DMS114 treated with DMSO at 0.1 percent for 48 hours (cell line): Measurements from ENCODE around the gene YDJC.
"Not testable (repeated sequence)": the region's sequence is repeated elsewhere in the genome, so short reads cannot be mapped to it uniquely, and the experiment has no call there.

Experiments used
- DNase-seq: peaks from one replicate; lab custom pipeline; 2025; ENCODE audit not compliant: unreplicated experiment; lab: John Stamatoyannopoulos, UW

YDJC gene

DNA sequence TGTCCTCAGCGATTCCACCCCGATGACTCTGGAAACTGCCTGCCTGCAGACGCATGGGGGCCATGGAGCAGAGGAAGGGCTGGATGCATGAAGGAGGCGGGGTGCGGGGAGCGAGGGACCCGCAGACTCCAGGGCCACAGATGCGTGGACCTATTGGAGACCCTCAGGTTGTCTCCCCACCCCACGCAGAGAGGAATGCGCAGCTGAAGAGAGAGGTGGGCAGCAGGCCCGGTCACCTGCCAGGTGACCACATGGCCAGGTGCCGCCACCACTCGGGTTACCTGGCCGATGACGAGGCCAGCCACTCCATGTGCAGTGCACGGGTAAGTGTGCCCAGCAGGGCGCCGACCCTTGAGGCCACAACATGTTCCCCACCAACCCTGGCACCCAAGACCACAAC lies 3.1 kb upstream of the YDJC start:
- DNase-seq = no peak

DNA sequence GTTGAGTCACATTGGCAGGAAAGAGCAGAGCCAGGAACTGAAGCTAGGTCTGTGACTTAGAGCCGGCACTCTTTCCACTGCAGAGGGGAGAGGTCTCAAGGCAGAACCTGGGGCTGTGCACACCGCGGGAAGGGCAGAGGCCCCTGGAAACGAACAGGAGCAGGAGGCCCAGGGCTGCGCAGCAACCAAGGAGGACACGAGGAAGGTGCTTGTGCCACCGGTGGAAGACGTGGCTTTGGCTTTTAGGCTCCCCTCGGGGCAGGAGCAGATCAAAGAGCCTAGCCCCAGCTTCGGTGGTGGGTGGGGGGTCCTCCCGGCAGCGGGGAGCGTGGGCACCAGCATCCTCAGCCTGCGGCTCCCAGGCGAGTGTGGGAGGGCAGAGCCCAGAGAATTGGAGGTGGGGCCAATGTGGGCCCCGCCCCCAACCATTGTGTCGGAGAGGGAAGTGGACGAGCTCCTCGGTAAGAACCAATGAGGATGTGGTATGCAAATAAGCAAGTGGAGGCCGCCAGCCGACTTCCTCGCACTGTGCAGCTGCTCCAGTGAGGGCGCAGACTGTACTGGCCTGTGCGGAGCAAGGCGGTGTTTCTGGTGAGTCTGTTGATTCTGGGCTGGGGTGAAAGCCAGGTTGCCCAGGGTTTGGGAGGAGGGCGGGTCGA lies 2.5 kb upstream of the YDJC start, which contains the start of gene CCDC116:
CCDC116 (plus strand) TSS at position 524 of the 659 bp plus-strand sequence. CDS start 422 bp downstream, outside the sequence.
- no peak for DNase-seq

DNA sequence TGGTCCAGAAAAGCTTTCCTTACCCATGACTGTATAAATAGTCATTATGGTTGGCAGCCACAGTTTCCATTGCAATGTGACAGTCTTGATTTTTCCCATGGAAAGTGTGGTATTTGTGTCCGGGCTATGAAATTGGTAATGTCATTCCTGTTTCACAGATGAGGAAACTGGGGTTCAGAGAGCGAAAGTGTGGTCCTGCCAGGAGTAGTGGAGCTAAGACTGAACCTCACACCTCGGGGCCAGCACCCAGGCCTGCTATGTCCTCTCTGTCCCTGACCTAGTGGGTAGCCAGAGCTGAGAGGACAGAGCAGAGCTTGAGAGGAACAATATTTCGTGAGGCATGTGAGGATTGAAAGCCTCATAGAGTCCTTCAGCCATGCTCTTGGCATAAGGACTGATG lies 1.2 kb upstream of the YDJC start:
- DNase-seq = no peak

DNA sequence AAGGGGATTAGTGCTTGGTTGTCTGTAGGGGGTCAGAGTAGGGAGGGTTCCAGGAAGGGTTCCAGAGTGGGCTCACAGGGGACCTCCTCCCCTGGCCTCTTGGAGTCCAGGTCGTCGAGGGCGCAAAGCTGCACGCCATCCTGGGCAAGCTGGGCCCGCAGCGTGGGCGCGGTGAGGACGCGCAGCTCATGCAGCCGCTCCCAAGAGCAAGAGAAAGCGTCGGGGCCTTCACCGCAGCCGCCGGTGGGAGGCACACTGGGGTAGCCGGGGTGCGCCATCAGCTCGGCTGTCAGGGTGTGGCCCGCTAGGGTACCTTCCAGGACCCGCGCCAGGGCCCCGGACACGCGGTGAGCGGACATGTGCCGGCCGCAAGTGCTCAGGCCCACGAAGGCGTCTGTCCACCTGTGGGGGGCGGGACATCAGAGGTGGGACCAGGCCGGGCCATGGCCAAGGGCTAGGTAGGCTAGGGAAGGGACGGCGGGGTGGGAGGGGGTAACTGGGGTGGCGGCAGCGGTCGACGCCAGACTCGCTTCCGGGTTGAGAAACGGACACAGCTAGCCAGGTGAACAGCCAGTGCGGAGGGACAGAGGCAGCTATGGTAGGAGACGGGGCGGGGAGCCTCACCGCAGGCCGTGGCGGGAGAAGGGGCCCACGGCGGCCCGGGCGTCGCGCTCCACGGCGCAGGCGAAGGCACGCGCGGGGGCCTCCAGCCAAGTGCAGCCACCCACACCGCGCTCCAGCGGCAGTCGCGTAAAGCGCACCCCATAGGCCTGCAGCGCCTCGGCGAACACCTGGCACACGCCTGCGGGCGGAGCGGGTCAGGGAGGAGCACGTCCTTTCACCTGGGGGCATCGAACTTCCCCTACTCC lies 1.2 kb downstream of the YDJC start:
- DNase-seq = no peak

DNA sequence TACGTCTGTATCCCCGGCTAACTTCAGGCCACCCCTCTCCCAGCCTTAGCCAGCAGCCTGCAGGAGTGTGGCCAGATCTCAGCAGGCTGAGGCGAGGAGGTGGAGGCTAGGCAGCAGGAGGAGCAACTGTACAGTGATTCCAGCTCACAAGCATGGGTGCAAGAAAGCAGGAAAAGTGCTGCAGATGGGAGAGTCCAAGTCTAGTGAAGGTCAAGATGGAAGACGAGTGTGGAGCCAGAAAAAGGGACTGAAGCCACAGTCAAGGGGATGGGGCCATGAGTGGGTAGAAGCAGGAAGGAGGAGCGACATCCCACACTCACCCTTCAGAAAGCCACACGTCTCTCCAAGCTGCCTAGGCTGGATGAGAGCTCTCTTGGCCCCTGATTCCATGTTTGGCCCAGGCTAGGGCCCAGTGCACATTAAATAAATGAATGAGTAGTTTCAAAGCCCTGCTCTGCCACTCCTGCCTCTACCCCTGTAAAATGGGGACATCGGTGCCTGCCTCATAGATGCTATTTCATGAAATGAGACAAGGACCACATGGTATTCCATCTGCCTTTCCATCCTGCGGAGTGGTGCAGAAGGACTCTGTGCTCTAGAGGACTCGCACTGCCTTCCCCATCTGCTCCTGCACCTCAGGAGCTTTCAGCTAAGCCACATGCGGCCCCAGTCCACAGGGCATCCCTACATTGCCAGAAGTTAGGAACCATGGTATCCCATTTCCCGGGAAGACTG lies 2.9 kb downstream of the YDJC start:
- DNase-seq = no peak

DNA sequence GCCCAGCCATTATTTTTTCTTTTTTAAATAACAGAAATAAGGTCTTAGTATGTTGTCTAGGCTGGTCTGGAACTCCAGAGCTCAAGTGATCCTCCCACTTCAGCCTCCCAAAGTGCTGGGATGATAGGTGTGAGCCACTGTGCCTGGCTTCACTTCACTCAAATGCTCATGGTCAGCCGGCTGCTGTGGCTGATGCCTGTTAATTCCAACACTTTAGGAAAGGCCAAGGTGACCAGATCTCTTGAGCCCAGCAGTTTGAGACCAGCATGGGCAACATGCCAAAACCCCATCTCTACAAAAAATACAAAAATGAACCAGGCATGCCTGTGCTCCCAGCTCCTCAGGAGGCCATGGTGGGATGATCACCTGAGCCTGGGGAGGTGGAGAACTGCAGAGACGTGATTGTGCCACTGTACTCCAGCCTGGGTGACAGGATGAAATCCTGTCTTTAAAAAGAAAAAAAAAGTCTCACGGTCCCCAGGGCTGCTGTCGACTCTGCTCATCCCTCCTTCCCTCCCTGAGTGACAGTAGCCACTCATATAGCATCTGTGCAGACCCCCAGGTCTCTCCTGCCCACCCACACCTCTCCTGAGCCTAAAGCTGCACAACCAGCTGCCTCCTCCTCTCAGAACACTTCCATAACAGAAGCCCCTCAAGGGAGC lies 3.6 kb downstream of the YDJC start:
- no peak for DNase-seq

DNA sequence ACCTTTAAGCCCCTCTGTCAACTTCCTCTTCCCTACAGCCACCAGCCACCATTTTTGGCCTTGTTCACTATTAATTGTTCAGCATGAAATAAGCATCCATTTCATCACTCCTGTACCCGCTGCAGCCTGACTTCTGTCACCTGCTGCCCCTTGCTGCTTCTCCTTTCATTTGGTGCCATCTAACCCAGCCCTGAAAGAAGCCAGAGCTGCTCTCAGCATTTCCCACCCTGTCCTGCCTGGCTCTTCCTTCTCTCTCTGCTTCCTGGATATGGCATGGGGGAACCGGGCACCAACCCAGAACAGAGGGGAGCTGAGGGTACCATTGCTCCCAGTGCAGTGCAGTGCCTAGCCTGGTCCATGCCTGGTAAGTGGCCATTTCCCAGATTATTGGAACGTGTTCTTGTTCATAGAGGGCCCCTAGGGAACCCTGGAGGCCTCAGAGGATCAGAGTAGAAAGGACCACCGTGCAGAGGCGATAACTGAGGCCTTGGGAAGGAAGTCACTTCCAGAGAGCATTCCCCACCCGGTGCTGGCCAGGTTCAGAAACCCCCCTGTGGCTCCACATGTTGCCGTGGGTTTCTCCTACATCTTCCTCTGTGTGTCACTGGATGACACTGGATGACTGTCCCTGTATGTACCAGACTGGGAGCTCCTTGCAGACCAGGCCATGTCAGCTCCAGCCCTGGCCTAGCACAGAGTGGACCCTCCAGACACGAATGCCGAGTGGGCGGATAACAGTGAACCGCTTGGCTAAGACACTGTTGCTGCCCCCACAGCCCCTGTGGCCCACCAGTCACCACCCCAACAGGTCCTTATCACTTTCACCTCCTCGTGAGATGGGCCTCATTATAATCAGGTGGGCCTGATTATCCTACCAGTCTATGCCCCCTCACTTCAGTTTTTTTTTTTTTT lies 4.7 kb downstream of the YDJC start:
- no peak for DNase-seq

DNA sequence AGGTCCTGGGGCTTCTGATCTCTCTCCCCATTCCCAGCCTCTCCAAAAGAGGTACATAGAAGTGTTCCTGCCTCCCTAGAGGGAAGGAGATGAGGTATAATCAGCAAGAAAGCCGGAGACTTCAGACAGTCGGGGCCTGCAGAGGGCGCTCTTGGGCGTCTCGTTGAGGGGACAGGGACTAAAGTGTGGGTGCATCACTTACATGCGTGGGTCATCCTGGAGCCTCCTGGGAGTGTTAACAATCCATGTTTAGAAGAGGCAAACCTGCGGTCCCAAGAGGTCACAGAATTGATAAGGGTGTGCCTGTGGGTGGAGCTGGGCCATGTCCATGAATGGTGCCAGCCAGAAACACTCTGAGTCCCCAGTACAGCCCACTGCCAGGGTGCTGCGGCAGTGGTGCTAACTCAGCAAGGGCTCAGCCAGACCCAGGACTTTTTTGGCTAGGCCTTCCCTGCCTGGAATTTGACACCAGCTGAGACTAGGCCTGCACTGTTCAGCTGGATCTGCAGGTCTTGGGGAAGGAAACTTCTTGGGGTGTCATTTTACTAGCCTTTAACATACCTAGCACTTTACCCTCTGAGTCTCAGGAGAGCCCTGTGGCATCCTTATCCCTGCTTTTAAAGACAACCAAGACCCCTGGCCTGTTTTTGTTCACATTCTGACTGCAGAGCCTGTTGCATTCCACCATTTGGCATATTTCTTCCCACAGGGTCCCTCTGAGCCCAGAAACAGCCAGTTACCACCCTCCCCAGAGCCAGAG lies 5.5 kb downstream of the YDJC start:
- no peak for DNase-seq

DNA sequence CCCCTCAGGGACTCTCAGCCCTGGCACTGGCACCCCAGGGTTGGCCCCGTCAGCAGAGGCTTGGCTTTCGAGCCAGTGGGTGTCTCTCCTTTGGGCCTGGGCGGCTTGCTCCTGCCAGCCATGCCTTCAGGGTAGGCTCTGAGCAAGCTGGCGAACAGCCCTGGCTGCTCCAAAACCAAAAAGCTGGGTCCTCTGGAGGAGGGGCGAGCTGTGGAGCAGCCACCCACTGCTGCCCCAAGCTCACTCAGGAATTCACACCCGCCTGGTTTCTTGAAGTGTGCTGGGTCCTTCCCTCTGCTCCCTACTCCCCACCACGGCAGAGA lies 6.2 kb downstream of the YDJC start:
- DNase-seq = no peak

DNA sequence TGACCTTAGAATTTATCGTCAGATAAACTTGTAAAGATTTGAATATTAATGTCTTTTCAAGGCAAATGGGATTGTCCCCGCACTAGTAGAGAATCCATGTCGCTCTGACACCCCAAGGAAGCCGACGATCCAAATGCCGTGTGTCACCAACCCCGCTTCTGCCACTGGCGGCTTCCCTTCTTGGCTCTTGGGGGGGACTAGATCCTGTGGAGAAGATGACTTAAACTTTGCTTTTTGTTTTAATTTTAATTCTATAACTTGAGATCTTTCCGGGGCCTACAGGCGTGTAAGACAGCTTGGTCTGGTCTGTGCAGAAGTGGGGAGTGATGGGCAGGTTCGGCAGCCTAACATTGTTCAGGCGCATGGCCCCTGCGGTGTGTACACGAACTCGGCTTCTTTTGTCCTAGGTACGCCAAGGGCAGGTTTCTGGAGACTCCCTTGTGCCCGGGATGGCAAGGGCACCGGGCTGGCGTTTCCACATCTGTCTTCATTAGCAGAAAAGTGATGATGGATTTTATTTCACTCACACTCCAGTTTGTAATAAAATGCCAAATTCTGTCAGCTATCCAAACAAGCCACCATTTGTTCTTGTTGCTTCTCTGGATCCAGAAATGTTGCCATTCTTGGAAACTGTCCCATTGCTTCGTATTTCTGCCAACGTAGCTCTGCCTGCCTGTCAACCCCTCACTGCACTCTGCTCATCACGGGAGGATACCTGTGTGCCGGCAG lies 6.7 kb downstream of the YDJC start:
- DNase-seq = no peak

DNA sequence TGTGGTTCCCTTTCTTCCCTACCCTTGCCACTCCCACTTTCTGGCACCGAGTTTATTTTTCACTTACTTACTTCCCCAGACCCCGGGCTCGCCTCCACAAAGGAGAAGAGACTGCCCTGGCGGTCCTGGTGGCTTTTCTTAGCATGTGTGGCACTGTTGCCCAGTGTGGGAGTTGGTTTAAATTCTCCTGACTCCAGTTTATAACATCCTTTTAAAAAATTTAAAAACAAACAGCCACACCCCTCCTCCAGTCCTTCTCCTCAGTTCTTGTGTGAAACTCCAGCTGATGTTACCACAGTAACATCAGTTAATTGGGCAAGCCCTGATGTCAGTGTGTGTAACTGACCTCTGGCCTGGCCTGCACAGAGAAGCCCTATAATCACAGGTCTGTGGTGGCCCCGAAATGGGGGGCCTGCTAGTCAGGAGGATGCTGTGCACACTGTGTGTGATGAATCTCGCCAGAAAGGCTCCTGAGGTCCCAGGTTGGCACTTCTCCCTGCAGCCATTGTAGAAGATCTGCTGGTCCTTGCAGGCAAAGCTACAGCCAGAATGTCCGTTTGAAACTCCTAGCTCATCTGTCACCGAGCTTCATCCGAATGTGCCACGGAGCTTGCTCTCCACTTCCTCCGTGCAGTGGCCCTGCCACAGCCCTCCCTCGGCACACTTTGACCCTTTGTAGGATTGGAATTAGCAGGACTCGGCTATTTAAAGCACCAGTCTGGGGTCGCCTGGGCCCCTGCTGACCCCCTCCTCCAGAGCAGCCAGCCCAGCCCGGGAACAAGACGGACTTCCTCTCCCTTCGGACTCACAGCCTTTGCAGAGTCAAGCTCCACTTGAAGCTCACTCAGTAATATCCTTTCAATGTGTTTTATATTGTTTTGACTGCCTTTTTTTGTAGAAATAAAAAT lies 7.6 kb downstream of the YDJC start:
- no peak for DNase-seq

DNA sequence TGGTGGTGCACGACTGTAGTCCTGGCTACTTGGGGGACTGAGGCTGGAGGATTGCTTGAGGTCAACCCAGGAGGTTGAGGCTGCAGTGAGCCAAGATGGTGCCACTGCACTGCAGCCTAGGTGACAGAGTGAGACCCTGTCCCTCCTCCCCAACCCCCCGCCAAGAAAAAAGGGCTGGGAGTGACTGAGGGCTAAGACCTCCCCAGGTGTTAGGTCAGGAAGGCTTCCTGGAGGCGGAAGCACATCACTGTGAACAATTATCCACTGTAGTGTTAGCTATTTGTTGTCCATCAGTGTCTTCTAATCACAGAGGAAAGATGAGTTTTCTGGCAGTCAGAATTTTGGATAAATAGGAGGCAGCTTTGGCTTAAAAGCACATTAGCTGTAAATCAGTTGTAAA lies 8.8 kb downstream of the YDJC start:
- DNase-seq = no peak

DNA sequence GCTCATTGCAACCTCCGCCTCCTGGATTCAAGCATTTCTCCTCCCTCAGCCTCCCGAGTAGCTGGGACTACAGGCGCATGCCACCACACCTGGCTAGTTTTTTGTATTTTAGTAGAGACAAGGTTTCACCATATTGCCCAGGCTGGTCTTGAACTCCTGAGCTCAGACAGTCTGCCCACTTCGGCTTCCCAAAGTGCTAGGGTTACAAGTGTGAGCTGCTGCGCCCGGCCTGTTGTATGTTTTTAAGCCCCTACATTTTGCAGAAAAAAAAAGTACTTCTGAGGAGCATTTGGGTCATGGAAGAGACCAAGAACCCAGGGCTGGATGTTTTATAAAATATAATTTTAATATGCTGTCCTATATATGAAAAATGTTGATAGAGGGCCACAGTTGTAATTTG lies 12.5 kb downstream of the YDJC start:
- not testable (repeated sequence) for DNase-seq

DNA sequence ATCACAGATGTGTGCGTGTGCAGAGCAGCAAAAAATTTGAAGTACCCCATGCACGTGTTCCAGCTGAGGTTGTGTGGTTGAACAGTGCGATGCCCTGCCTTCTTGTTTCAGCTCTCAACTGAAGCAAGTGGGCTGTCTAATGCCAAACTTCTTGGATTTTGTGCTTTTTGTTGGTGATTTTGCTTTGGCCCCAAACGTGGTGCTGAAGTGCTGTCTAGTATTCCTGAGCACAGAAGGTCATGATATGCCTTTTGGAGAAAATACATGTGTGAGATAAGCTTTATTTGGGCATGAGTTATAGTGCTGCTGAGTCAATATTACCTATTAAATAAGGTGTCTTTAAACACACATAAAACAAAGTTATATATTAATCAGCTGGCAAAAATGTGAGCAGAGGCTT lies 14.1 kb downstream of the YDJC start:
- no peak for DNase-seq

DNA sequence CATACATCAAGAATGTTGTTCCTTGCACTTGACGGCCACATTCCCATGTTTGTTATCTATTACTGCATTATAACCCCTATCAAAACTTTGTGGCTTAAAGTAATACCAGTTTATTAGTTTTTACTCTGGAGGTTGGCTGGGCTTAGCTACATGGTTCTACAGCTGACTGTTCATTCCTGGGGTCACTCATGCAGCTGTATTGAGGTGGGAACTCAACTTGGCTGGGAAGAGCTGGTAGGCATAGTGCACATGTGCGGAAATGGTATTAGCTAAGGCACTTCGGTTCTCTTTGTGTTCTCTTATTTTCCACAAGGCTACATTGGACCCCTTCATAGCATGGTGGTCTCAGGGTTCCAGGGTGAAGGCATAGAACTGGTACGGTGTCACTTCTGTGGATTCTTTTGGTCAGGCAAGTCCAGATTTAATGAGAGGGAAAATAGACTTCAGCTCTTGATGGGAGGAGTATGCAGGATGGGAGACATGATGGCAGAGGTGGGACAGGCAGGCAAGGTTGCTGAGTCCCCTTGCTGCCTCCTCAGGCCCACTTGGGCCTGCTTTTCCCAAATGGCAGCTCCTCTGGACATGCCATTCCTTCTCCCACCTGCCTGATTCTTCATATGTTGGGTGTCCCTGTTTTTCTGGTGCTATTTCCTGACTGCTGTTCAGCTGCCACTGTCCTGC lies 16.1 kb downstream of the YDJC start:
- no peak for DNase-seq

DNA sequence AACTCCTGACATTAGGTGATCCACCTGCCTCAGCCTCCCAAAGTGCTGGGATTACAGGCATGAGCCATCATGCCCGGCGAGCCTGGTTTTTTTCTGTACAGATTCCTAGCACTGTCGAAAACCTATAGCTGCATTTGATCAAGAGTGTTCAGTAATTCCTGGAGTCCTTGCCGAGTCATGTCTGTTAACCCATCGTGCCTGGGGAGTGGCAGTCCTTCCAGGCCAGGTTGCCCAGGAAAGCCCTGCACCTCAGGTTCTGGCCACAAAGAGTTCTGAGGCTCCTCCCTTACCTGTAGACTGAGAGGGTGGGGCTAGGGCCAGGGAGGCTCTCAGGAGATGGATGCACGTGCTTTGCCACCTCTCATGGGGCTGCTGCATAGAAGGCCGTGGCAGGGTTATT lies 17.0 kb downstream of the YDJC start:
- no peak for DNase-seq

DNA sequence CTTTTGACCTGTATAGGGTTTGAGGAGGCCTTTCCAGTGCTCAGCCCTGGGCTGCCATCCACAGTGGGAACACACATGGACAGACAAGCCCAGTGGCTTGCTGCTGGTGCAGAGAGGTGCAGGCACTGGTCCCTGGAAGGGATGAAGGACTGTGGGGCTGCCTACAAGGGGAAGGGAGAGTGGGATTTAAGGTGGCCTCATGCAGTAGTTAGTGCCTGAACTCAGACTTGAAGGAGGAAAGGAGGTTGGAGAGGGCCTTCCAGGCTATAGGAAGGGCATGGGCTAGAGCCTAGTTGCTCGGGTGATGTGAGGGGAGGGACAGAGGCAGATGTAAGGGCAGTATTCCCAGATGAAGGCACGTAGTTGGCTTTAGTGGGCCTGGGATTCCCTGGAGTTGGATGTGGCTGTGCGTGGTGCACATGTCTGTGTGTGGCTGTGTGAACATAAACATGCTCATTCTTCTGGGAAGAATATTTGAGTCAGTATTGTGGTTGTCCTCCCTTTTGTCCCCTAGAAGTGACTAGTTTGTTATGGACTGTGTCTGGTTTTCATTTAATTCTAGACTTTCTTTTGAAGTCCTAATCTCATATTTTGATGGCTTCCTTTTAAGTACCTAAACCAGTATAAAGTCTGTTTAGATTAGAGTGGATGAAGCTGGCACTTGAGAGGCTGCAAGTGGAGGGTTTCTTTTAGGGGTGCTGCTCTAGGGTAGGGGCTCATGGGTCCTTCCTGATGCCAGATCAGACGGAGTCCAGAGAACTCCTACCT lies 18.4 kb downstream of the YDJC start:
- DNase-seq = no peak
